GM21723 (cell line): ENCODE data around the gene MDFIC2.
"Not testable (repeated sequence)": the region's sequence is repeated elsewhere in the genome, so short reads cannot be mapped to it uniquely, and the experiment has no call there.

Source experiments
- ATAC-seq: cut with Tn5 transposase; IDR thresholded peaks from one replicate; pipeline ENCODE4 v1.9.1; 2021; ENCODE audit warnings: mild to moderate bottlenecking, moderate library complexity; ENCODE audit not compliant: unreplicated experiment

Gene MDFIC2

GRCh38 chr3:70312336-70312735 lies at the start of gene MDFIC2:
Gene MDFIC2, minus strand, starts transcription at chr3:70312638. Its CDS starts 665 bp downstream, at chr3:70311973.
- ATAC-seq: no peak

GRCh38 chr3:70360979-70361760 lies 48.7 kb upstream of the MDFIC2 start:
- peak; percentile 91 for ATAC-seq

GRCh38 chr3:70359711-70360110 lies 47.3 kb upstream of the MDFIC2 start:
- no peak for ATAC-seq

GRCh38 chr3:70358978-70359580 lies 46.6 kb upstream of the MDFIC2 start:
- ATAC-seq: no peak

- no peak for ATAC-seq
These were observed 39.8 kb upstream of the MDFIC2 start for GRCh38 chr3:70352215-70352614.

GRCh38 chr3:70342149-70342548 lies 29.7 kb upstream of the MDFIC2 start:
- ATAC-seq: no peak

- ATAC-seq: not testable (repeated sequence)
These were observed 24.4 kb upstream of the MDFIC2 start for GRCh38 chr3:70336885-70337284.

GRCh38 chr3:70333080-70333479 lies 20.6 kb upstream of the MDFIC2 start:
- no peak for ATAC-seq

GRCh38 chr3:70315021-70315420 lies 2.6 kb upstream of the MDFIC2 start:
- ATAC-seq: no peak

GRCh38 chr3:70310809-70311208 lies 1.6 kb downstream of the MDFIC2 start:
- no peak for ATAC-seq

- no peak for ATAC-seq
These were observed 2.8 kb downstream of the MDFIC2 start for GRCh38 chr3:70309591-70309990.

GRCh38 chr3:70308760-70309159 lies 3.7 kb downstream of the MDFIC2 start:
- ATAC-seq: no peak

GRCh38 chr3:70306736-70307135 lies 5.7 kb downstream of the MDFIC2 start:
- ATAC-seq: no peak

- ATAC-seq: no peak
These were observed 14.1 kb downstream of the MDFIC2 start for GRCh38 chr3:70298385-70298784.

GRCh38 chr3:70291097-70291482 lies 21.3 kb downstream of the MDFIC2 start:
- ATAC-seq: no peak

GRCh38 chr3:70290431-70291096 lies 21.9 kb downstream of the MDFIC2 start:
- ATAC-seq: not testable (repeated sequence)

GRCh38 chr3:70281663-70282062 lies 30.8 kb downstream of the MDFIC2 start:
- no peak for ATAC-seq

- no peak for ATAC-seq
These were observed 35.1 kb downstream of the MDFIC2 start for GRCh38 chr3:70277304-70277703.

- ATAC-seq: no peak
These were observed 35.5 kb downstream of the MDFIC2 start for GRCh38 chr3:70276901-70277300.

GRCh38 chr3:70273492-70273891 lies 38.9 kb downstream of the MDFIC2 start:
- ATAC-seq: no peak

- no peak for ATAC-seq
These were observed 39.6 kb downstream of the MDFIC2 start for GRCh38 chr3:70272798-70273197.
